ENCODE results near the gene NEURL1B.

NEURL1B gene

GRCh38 chr5:172719211-172719610, 78.1 kb downstream of the NEURL1B start:
- no peak for DNase-seq

GRCh38 chr5:172720655-172721054, 79.6 kb downstream of the NEURL1B start:
- DNase-seq = no peak

GRCh38 chr5:172721455-172722326, 80.6 kb downstream of the NEURL1B start:
- no peak for DNase-seq

GRCh38 chr5:172722327-172722815, 81.3 kb downstream of the NEURL1B start:
- no peak for DNase-seq

- no peak for DNase-seq
These were observed 82.4 kb downstream of the NEURL1B start for GRCh38 chr5:172723508-172723907.

GRCh38 chr5:172724242-172725183, 83.5 kb downstream of the NEURL1B start:
- DNase-seq = no peak

GRCh38 chr5:172725273-172725672, 84.2 kb downstream of the NEURL1B start:
- DNase-seq = no peak

GRCh38 chr5:172725785-172726184, 84.7 kb downstream of the NEURL1B start:
- DNase-seq = no peak

- DNase-seq = no peak
These were observed 85.9 kb downstream of the NEURL1B start for GRCh38 chr5:172726966-172727365.

GRCh38 chr5:172727551-172727950, 86.5 kb downstream of the NEURL1B start:
- DNase-seq = no peak

- DNase-seq = no peak
These were observed 87.6 kb downstream of the NEURL1B start for GRCh38 chr5:172728481-172729241.

GRCh38 chr5:172729588-172729987, 88.5 kb downstream of the NEURL1B start:
- DNase-seq = no peak

- no peak for DNase-seq
These were observed 89.2 kb downstream of the NEURL1B start for GRCh38 chr5:172730222-172730621.

- DNase-seq = no peak
These were observed 90.1 kb downstream of the NEURL1B start for GRCh38 chr5:172730981-172731679.

GRCh38 chr5:172731680-172732074, 90.6 kb downstream of the NEURL1B start:
- no peak for DNase-seq

GRCh38 chr5:172732201-172732865, 91.3 kb downstream of the NEURL1B start:
- no peak for DNase-seq

- DNase-seq = no peak
These were observed 92.3 kb downstream of the NEURL1B start for GRCh38 chr5:172733131-172733973.

GRCh38 chr5:172733974-172734346, 92.9 kb downstream of the NEURL1B start:
- DNase-seq = no peak

- DNase-seq = no peak
These were observed 94.2 kb downstream of the NEURL1B start for GRCh38 chr5:172735141-172735831.
